ENCODE measurements around the gene PLSCR5.

PLSCR5 gene

GRCh38 chr3:146557745-146558144 lies 47.4 kb downstream of the PLSCR5 start:
- WGBS: 90% methylated on average over 3 of the region's 4 CpGs
- no peak overlapping the region for H3K9ac ChIP-seq (ENCODE audit: low read depth, low read length)
- H3K4me3 ChIP-seq (ENCODE audit: low read length): no peak overlapping the region
- no peak overlapping the region for H3K27ac ChIP-seq (ENCODE audit: low read depth, low read length)
- no peaks in the 10 kb centered on the region for H3K27me3 ChIP-seq (ENCODE audit: insufficient read depth, low read length)
- no peaks in the 10 kb centered on the region for H3K36me3 ChIP-seq (ENCODE audit: insufficient read depth, low read length)
- H3K4me1 ChIP-seq (ENCODE audit: insufficient read depth, low read length): 0 out of 2 replicates have a peak, but pooled peaks cover 6% of the 10 kb centered on the region
- H3K9me3 ChIP-seq (ENCODE audit: insufficient read depth, low read depth, low read length): 0 out of 2 replicates have a peak, but pooled peaks cover 5% of the 10 kb centered on the region

DNA sequence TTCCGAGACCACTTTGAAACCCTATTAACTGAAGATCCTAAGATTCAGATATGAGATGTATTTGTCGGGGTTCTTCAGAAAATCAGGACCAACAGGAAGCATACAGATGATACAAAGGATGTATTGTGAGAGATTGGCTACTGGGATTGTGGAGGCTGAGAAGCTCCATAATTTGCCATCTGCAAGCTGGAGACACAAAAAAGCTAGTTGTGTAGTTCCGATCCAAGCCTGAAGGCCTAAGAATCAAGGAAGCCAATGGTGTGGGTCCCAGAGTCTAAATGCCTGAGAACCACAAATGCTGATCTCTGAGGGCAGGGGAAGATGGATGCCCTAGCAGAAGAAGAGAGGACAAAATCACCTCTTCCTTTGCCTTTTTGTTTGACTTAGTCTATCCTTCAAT lies 49.8 kb downstream of the PLSCR5 start:
- Histone ChIP-seq H3K27ac (ENCODE audit: low read depth, low read length) (no peak overlapping the region), H3K27me3 (ENCODE audit: insufficient read depth, low read length) (no peaks in the 10 kb centered on the region), H3K9me3 (ENCODE audit: insufficient read depth, low read depth, low read length) (0 out of 2 replicates have a peak, but pooled peaks cover 5% of the 10 kb centered on the region), H3K36me3 (ENCODE audit: insufficient read depth, low read length) (no peaks in the 10 kb centered on the region), H3K4me1 (ENCODE audit: insufficient read depth, low read length) (peaks cover 16% of the 10 kb centered on the region), H3K9ac (ENCODE audit: low read depth, low read length) (no peak overlapping the region), H3K4me3 (ENCODE audit: low read length) (no peak overlapping the region)
- WGBS: over 99% methylated on average over 3 of the region's 3 CpGs

DNA sequence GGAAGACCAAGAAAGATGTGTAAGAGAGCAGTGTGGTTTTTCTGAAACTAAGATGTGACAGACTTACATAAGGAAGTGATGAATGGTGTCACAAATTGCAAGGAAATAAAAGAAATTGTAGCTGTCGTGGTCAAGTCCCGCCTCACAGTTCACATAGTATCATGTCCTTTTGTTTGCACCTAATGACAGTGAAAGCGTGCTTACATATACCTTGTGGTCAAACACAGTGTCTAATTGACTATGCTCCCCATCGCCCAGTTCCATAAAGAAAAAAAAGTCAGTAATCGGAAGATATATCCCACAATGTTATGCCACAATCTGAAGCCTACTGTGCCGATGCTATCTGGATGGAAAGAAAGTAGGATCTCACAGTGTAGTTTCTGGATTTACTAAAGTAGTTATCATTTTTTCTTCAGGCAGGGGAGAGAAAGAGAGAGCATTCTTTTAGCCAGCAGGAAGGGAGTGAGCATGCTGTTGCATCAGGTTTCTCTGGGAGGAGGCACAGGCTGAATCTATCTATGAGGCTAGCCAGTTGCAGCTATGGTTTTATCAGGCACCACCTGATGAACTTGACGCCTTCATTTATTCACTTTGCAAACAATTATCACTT lies 50.9 kb downstream of the PLSCR5 start:
- whole genome bisulfite sequencing: 91% methylated on average over 7 of the region's 7 CpGs

DNA sequence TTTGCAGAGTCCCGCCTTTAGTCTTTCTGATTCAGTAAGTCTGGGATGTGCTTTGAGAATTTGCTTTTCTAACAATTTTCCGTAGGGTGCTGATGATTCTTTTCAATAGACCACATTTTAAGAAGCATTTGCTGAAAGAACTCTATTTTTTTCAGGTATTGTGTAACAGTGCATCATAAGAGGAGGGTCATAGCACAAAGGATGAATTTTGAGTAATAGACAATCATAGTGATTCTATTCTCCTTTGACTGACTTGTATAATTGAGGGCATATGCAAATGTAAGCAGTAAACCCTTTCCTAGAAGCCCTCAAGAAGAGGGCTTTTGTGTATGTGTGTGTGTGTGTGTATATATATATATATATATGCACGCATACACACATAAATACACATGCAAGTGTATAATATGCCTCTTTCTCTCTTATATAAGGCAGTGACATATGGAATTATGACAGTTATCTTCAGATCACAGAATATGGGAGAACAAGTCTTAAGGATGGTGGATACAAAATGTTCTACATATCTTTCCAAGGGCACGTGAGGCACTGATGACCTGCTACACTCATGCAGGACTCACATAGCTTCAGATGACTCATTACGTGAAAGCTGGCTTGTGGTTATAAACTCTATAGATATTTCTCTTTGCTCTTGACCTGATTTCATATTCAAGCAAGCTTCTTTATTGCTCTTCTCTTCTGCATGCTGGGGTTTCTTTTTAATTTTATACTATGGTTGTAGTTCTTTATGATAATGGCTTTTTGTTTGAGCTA lies 54.2 kb downstream of the PLSCR5 start:
- Histone ChIP-seq H3K27me3 (ENCODE audit: insufficient read depth, low read length) (no peaks in the 10 kb centered on the region), H3K36me3 (ENCODE audit: insufficient read depth, low read length) (no peaks in the 10 kb centered on the region), H3K4me1 (ENCODE audit: insufficient read depth, low read length) (peaks cover 28% of the 10 kb centered on the region), H3K9ac (ENCODE audit: low read depth, low read length) (no peak overlapping the region), H3K9me3 (ENCODE audit: insufficient read depth, low read depth, low read length) (no peaks in the 10 kb centered on the region), H3K4me3 (ENCODE audit: low read length) (no peak overlapping the region), H3K27ac (ENCODE audit: low read depth, low read length) (no peak overlapping the region)
- WGBS: 87% methylated on average over 4 of the region's 5 CpGs

More for the DNA sequence above, 50.9 kb downstream of the PLSCR5 start:
- H3K4me3 ChIP-seq (ENCODE audit: low read length): no peak overlapping the region
- no peaks in the 10 kb centered on the region for H3K36me3 ChIP-seq (ENCODE audit: insufficient read depth, low read length)
- H3K9me3 ChIP-seq (ENCODE audit: insufficient read depth, low read depth, low read length): 0 out of 2 replicates have a peak, but pooled peaks cover 5% of the 10 kb centered on the region
- no peak overlapping the region for H3K27ac ChIP-seq (ENCODE audit: low read depth, low read length)
- no peaks in the 10 kb centered on the region for H3K27me3 ChIP-seq (ENCODE audit: insufficient read depth, low read length)
- H3K9ac ChIP-seq (ENCODE audit: low read depth, low read length): no peak overlapping the region
- H3K4me1 ChIP-seq (ENCODE audit: insufficient read depth, low read length): peaks cover 27% of the 10 kb centered on the region

GRCh38 chr3:146550070-146550615 lies 55.0 kb downstream of the PLSCR5 start:
- Histone ChIP-seq H3K36me3 (ENCODE audit: insufficient read depth, low read length) (no peaks in the 10 kb centered on the region), H3K9me3 (ENCODE audit: insufficient read depth, low read depth, low read length) (no peaks in the 10 kb centered on the region), H3K27me3 (ENCODE audit: insufficient read depth, low read length) (no peaks in the 10 kb centered on the region), H3K4me1 (ENCODE audit: insufficient read depth, low read length) (peaks cover 30% of the 10 kb centered on the region), H3K4me3 (ENCODE audit: low read length) (no peak overlapping the region), H3K27ac (ENCODE audit: low read depth, low read length) (no peak overlapping the region), H3K9ac (ENCODE audit: low read depth, low read length) (no peak overlapping the region)

- H3K9me3 ChIP-seq (ENCODE audit: insufficient read depth, low read depth, low read length): no peaks in the 10 kb centered on the region
Measured at GRCh38 chr3:146547235-146547835, 57.8 kb downstream of the PLSCR5 start.

DNA sequence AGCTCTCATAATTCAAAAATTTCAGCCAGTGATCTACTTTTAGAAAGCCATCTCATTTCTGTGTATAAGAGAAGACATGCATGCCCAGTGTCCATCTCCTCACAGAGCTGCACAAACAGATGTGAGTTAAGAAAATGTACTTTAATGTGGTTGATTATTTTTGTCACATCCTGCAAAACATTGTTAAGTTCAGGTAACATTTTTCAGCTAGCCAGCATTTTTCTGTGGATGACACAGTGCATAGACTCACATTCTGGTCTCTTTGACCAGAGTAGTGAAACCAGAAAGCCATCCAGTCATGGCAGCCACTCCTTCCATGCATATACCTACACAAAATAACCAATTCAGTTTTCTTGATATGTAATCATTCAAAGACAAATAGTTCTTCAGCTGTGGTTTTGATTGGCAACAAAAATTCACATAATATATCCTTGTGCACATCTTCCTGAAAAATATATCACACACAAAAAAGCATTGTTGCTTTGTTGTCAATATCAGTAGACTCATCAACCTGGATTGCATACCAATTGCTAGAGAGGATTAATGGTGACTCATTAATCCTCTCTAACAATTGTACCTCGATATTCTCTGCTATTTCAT lies 58.7 kb downstream of the PLSCR5 start:
- Histone ChIP-seq H3K36me3 (ENCODE audit: insufficient read depth, low read length) (no peaks in the 10 kb centered on the region), H3K27me3 (ENCODE audit: insufficient read depth, low read length) (no peaks in the 10 kb centered on the region), H3K4me1 (ENCODE audit: insufficient read depth, low read length) (peaks cover 40% of the 10 kb centered on the region), H3K9ac (ENCODE audit: low read depth, low read length) (no peak overlapping the region), H3K9me3 (ENCODE audit: insufficient read depth, low read depth, low read length) (no peaks in the 10 kb centered on the region), H3K4me3 (ENCODE audit: low read length) (no peak overlapping the region), H3K27ac (ENCODE audit: low read depth, low read length) (no peak overlapping the region)
- WGBS: 67% methylated on average over 1 of the region's 1 CpG

More at GRCh38 chr3:146547235-146547835, 57.8 kb downstream of the PLSCR5 start:
- Histone ChIP-seq H3K4me1 (ENCODE audit: insufficient read depth, low read length) (peaks cover 39% of the 10 kb centered on the region), H3K27ac (ENCODE audit: low read depth, low read length) (no peak overlapping the region), H3K4me3 (ENCODE audit: low read length) (no peak overlapping the region), H3K27me3 (ENCODE audit: insufficient read depth, low read length) (no peaks in the 10 kb centered on the region), H3K36me3 (ENCODE audit: insufficient read depth, low read length) (no peaks in the 10 kb centered on the region), H3K9ac (ENCODE audit: low read depth, low read length) (no peak overlapping the region)

GRCh38 chr3:146544929-146545528 lies 60.1 kb downstream of the PLSCR5 start:
- peak overlapping the region; percentile 67 for H3K9ac ChIP-seq (ENCODE audit: low read depth, low read length)
- H3K27me3 ChIP-seq (ENCODE audit: insufficient read depth, low read length): no peaks in the 10 kb centered on the region
- H3K36me3 ChIP-seq (ENCODE audit: insufficient read depth, low read length): peaks cover 3% of the 10 kb centered on the region; the same call in 1 of the 2 replicates
- H3K4me3 ChIP-seq (ENCODE audit: low read length): peak overlapping the region; percentile 58
- WGBS: 48% methylated on average over 6 of the region's 8 CpGs
- H3K4me1 ChIP-seq (ENCODE audit: insufficient read depth, low read length): peaks cover 26% of the 10 kb centered on the region
- 0 out of 2 replicates have a peak, but pooled peaks cover under 1% of the 10 kb centered on the region for H3K9me3 ChIP-seq (ENCODE audit: insufficient read depth, low read depth, low read length)
- peak overlapping the region; percentile 32; the same call in 1 of the 2 replicates for H3K27ac ChIP-seq (ENCODE audit: low read depth, low read length)

DNA sequence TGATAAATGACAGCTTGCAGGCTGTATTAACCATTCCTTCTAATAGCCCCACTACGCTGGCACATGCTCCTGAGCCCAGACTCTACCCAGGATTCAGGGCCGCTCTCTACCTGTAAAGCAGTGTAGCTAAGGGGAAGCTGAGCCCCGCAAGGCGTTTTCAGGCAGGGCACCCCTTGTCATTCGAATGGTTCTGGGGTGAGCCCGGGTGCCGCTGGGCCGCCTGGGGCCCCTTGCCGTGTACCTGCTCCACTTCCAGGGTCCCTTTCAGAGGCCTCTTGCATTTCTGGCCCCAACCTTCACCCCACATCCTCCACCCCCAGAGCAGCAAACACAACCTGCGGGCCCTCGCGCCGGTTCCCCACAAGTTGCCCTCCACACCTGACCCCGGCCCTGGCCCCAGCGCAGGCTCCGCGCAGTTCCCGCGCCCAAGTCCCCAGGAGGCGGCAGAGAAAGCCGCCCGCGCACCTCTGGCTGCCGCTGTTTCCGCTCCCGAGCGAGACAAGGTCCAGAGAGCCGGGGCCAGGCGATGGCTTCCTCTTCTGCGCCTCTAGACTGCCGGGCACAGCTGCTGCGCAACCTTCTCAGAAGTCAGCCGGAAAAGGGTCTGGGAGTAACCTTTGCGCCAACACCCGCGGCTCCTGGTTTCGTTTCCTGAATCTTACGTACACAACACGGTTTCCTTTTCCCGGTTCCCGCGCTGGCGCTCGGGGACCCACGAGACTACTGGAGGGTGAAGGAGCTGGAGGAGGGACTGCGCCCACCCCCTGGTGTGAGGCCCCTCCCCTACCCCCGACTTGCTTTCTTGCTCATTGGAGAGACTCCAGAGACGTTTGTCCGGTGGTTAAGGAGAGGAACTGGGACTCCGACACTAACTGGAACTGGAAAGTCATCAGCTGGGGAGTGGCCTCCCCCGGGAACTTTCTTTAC lies 60.9 kb downstream of the PLSCR5 start, which contains the start of gene PLSCR1:
Gene PLSCR1 (minus strand): TSS at position 606 of the 927 bp plus-strand sequence. CDS start 8,055 bp downstream, outside the sequence.
- Histone ChIP-seq H3K9me3 (ENCODE audit: insufficient read depth, low read depth, low read length) (peaks cover 7% of the 10 kb centered on the region; the same call in 1 of the 2 replicates), H3K36me3 (ENCODE audit: insufficient read depth, low read length) (peaks cover 9% of the 10 kb centered on the region), H3K27ac (ENCODE audit: low read depth, low read length) (peak within 1 kb of the TSS; percentile 32; the same call in 1 of the 2 replicates), H3K9ac (ENCODE audit: low read depth, low read length) (peak within 1 kb of the TSS; percentile 67), H3K4me3 (ENCODE audit: low read length) (peak within 1 kb of the TSS; percentile 58), H3K4me1 (ENCODE audit: insufficient read depth, low read length) (peaks cover 19% of the 10 kb centered on the region), H3K27me3 (ENCODE audit: insufficient read depth, low read length) (no peaks in the 10 kb centered on the region)
- WGBS: under 1% methylated on average over 50 of the region's 51 CpGs

All from HUES64 (cell line).